H1 (cell line): ENCODE data around the gene HSPA1L. TPM values are rescaled to one million over a fixed set of nuclear protein-coding genes. Genes with fewer than 3 reads are reported as not detected.

ENCODE experiments used
- MAX ChIP-seq: IDR thresholded peaks from 2 replicates; pipeline ENCODE4 v1.6.1; 2012; ENCODE audit warnings: inconsistent platforms
- polyA plus RNA-seq, 7 experiments: library from polyadenylated mRNA; depleted of rRNA in 3 of 7; stranded (reverse) in 5 of 7; unstranded in 2 of 7; fragments of >200 nt in 5 of 7; fragments of 200-250 nt in 2 of 7; gene quantifications; 1 replicate in 5 of 7; 2 replicates in 1 of 7; 4 replicates in 1 of 7; pipeline versions ENCODE4 v1.2.1 to v1.2.3, GENCODE V29; 2011 to 2013; ENCODE audit warnings: missing spikeins in 2 of 7, mixed read lengths in 2 of 7
- total RNA-seq: library from RNA; stranded (reverse); fragmentation: NEBNext Ultra II Directional; extraction: Animal tissue kit (Norgen Biotek cat#: 25700); gene quantifications from 2 replicates; pipeline ENCODE4 v1.2.1, GENCODE V29; 2021

HSPA1L gene
- total and polyA plus RNA-seq, 2 of the 8 experiments (the other 6 are each of a cell fraction or from before 2014, with no cell fraction given) = 1.00 to 1.9 TPM

- no peak for TF ChIP-seq MAX
These were observed 37.4 kb downstream of the HSPA1L start (continued) for GRCh38 chr6:31777667-31778050.
